Femur (tissue), 1 donor: ENCODE data around the gene ME2.
"Not testable (repeated sequence)": the region's sequence is repeated elsewhere in the genome, so short reads cannot be mapped to it uniquely, and the experiment has no call there.

ENCODE experiments used
- DNase-seq: peaks from one replicate; pipeline ENCODE4 v3.0.0-alpha.2; 2017

The ME2 gene

GRCh38 chr18:50981381-50981780 is 102.5 kb downstream of the ME2 start:
- no peak for DNase-seq

DNA sequence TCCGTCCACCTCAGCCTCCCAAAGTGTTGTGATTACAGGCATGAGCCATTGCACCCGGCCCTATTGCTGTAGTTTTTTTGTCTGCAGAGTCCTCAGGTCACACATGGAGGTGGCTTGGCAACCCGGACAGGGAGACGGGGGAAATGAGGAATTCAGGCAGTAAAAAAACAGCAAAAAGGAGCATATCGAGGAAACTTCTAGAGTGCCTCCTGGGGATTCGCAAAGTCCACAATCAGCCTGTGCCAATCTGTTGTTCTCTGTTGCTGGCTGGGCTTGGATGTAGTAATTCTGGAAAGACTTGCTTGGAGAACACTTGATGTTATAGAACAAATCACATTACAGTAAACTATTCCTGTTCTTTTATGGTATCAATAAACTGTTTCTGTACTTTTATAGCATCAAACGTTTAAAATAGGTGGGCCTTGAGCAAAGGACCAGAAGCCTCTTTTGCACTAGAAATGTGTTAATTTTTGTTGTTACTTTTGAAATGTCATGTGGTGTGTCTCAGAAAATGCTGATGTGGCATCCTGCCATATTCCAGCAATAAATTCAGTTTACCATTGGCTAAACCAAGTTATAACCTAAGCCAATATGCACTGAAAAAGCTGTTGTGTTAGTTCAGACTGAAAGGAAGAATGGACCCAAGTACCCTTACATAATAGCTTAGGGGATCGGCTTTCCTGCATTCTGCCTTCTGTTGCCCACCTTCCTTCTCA is 103.3 kb downstream of the ME2 start:
- DNase-seq = no peak

DNA sequence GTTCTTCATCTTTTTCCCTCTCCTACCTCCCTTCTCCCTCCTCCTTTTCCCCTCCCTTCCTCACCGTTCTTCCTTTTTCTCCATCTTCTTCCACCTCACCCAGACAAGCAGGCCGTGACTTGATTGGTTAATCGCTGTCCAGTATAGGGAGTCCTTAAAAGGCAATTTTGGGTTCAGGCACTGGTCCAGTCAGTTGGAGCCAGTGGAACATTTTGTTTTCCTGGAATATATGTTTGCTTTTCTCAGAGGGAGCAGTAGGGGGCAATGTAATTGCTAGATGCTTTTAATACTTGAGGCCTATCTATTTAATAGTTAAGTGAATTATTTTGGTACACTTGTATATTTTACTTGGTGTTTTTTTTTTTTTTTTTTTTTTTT is 103.9 kb downstream of the ME2 start:
- DNase-seq = no peak

DNA sequence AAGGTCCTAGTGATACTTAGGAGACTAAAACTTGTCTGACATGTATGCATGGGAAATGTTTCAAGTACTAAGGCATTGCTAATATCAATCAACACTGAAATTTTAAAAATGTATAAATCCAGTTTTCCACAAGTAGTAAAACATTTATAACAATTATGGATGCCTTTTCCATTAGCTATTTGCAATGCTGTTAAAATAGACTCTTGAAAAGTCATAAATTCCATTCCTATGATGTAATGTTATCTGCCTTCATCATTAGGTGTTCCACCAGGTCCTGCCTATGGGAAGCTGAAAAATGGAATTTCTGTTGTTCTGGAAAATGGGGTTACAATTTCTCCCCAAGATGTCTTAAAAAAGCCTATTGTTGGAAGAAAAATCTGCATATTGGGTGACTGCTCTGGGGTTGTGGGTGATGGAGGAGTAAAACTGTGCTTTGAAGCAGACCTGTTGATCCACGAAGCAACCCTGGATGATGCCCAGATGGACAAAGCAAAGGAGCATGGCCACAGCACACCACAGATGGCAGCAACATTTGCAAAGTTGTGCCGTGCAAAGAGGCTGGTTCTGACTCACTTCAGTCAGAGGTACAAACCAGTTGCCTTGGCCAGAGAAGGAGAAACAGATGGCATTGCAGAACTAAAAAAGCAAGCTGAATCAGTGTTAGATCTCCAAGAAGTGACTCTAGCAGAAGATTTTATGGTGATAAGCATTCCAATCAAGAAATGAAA is 107.6 kb downstream of the ME2 start:
- DNase-seq = no peak

DNA sequence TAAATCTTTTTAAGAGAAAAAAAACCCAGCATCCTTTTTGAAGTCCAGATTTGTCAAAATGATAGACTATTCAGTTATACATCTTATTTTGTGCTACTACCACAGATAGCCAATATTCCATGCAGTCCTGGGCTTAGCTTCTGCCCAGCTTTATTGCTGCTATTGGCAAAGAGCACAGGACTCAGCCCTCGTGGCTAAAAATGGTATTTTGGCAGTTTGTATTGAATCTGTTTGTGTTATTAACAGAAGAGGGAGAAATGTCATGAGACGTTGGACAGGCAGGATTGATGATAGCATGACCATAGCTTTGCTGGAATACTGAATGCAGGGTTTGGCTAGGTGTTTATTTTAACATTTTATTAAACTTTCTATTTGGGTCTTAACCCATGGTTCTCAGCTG is 108.3 kb downstream of the ME2 start:
- no peak for DNase-seq

GRCh38 chr18:50989711-50990110 is 110.8 kb downstream of the ME2 start:
- no peak for DNase-seq

DNA sequence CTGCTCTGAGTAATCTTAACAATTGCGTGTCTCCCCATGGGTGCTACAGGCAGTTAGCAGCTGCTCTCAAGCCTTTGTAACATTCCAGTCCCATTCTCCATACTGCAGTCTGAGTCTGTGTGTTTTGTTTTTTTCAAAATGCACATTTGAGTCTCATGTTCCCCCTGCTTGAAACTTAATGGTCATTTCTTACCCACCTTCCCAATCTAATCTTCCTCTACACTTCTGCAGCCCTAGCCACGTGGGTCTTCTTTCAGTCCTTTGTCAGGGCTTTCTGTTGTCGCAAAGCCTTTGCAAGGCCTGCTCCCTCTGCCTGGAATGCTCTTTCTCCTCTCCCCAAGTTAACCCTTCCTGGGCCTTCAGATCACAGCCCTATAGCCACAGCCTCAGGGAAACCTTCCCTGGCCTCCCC is 113.4 kb downstream of the ME2 start:
- DNase-seq = no peak

GRCh38 chr18:50994031-50994430 is 115.1 kb downstream of the ME2 start:
- DNase-seq = no peak

- DNase-seq = not testable (repeated sequence)
These were observed 124.3 kb downstream of the ME2 start for GRCh38 chr18:51003174-51003573.
